NCI-H1417 treated with DMSO at 0.1 percent for 48 hours (cell line): ENCODE data around the gene C16orf86.
"Not testable (repeated sequence)": the region's sequence is repeated elsewhere in the genome, so short reads cannot be mapped to it uniquely, and the experiment has no call there.

Experiments
- DNase-seq: peaks from one replicate; lab custom pipeline; 2025; lab: John Stamatoyannopoulos, UW

The C16orf86 gene

GRCh38 chr16:67693517-67694285 is 27.1 kb downstream of the C16orf86 start:
- not testable (repeated sequence) for DNase-seq

GRCh38 chr16:67694611-67695010 is 28.0 kb downstream of the C16orf86 start:
- no peak for DNase-seq

GRCh38 chr16:67697422-67698185 is 31.0 kb downstream of the C16orf86 start:
- DNase-seq: no peak

- no peak for DNase-seq
Observed at GRCh38 chr16:67699265-67699664, 32.7 kb downstream of the C16orf86 start.

- no peak for DNase-seq
Observed at GRCh38 chr16:67701420-67701819, 34.8 kb downstream of the C16orf86 start.

GRCh38 chr16:67702130-67702529 is 35.5 kb downstream of the C16orf86 start:
- no peak for DNase-seq

GRCh38 chr16:67703626-67704025 is 37.0 kb downstream of the C16orf86 start:
- DNase-seq: no peak

GRCh38 chr16:67704110-67704509 is 37.5 kb downstream of the C16orf86 start:
- DNase-seq: no peak

GRCh38 chr16:67707210-67707609 is 40.6 kb downstream of the C16orf86 start:
- no peak for DNase-seq

GRCh38 chr16:67707790-67708189 is 41.2 kb downstream of the C16orf86 start:
- no peak for DNase-seq

- DNase-seq: no peak
Observed at GRCh38 chr16:67708368-67708771, 41.8 kb downstream of the C16orf86 start.

GRCh38 chr16:67709050-67709449 is 42.4 kb downstream of the C16orf86 start:
- DNase-seq: no peak

- DNase-seq: no peak
Observed at GRCh38 chr16:67710607-67711006, 44.0 kb downstream of the C16orf86 start.

GRCh38 chr16:67713647-67714273 is 47.1 kb downstream of the C16orf86 start:
- no peak for DNase-seq

- no peak for DNase-seq
Observed at GRCh38 chr16:67714522-67714921, 47.9 kb downstream of the C16orf86 start.

- no peak for DNase-seq
Observed at GRCh38 chr16:67716097-67716496, 49.5 kb downstream of the C16orf86 start.
